NCI-H146 treated with DMSO at 0.1 percent for 48 hours (cell line): Measurements from ENCODE around the gene RNF227.
"Not testable (repeated sequence)": the region's sequence is repeated elsewhere in the genome, so short reads cannot be mapped to it uniquely, and the experiment has no call there.

Experiments used
- DNase-seq: peaks from one replicate; lab custom pipeline; 2025; ENCODE audit not compliant: unreplicated experiment; lab: John Stamatoyannopoulos, UW

Gene RNF227

DNA sequence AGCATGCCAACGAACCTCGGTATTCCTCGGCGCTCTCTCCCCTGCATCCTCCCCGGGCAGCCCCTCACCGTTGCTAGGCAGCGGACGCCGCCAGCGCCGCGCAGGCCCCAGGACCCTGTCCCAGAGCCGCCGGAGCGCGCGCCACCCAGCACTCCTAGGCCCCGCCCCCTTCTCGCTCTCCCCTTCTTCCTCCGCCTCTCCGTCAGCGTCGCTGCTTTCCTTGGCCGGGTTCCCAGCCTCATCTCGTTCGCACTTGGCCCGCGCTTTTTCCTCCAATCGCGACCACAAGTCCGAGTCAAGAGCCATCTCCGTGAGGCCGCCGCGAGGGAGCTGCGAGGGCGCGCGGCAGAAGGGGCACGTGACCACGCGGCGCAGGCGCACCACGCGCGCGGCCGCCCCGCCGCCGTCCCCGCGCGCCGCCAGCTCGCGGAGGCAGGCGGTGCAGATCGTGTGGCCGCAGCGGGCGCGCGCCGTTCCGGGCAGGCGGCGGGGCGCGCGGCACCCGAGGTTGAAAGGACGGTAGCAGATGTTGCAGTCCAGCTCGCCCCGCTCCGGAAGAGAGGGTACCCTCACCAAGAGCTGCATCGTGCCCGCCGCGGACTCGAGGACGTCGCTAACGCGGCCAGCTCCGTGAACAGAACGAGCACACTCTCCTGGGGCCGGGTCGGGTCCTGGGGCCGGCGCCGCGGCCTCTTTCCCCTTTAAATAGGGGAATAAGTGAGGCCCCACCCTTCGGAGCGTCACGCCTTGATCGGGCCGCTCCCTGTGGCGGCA lies at the start of gene RNF227:
Gene RNF227, minus strand, starts transcription at position 679 of the 774 bp plus-strand sequence. Its CDS starts 94 bp downstream, at position 585.
- peak; percentile 81 for DNase-seq

- DNase-seq: no peak
Measured at GRCh38 chr17:7961421-7961820, 45.3 kb upstream of the RNF227 start.

DNA sequence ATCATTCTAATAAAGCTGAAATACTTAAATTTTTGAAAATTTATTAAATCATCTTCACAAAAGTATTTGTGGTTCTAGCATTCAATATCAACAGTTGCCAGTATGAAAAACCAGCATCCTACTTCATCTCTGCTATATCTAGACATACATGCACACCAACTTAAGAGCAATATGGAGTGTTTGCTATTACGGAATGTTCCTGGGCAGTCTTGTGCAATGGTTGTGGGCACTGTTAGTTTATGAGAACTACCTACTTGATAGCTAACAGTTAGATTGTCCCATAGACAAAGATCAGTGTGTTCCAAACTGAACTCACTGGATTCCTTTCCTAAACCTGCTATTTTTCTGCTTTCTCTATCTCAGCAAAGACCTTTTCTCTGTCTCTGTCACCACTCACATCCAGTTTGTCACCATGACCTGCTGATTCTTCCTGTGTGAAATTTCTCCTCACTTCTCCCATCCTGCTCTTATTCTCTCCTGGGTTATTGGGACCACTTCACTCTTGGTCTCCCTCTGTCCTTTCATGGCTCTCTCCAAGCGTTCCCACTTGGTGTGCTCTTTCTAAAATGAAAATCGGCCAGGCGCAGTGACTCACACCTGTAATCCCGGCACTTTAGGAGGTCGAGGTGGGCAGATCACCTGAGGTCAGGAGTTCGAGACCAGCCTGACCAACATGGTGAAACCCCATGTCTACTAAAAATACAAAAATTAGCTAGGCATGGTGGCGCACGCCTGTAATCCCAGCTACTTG lies 43.6 kb upstream of the RNF227 start:
- DNase-seq: no peak

GRCh38 chr17:7956228-7956965 lies 40.3 kb upstream of the RNF227 start:
- no peak for DNase-seq

GRCh38 chr17:7955414-7956227 lies 39.5 kb upstream of the RNF227 start:
- DNase-seq: no peak

DNA sequence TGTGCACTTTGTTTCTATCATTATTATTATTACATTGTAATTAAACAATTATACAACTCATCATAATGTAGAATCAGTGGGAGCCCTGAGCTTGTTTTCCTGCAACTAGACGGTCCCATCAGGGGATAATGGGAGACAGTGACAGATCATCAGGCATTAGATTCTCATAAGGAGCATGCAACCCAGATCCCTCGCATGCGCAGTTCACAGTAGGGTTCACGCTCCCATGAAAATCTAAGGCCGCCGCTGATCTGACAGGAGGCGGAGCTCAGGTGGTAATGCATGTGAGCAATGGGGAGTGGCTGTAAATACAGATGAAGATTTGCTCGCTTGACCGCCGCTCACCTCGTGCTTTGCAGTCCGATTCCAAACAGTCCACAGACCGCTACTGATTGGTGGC lies 37.2 kb upstream of the RNF227 start:
- DNase-seq: not testable (repeated sequence)

DNA sequence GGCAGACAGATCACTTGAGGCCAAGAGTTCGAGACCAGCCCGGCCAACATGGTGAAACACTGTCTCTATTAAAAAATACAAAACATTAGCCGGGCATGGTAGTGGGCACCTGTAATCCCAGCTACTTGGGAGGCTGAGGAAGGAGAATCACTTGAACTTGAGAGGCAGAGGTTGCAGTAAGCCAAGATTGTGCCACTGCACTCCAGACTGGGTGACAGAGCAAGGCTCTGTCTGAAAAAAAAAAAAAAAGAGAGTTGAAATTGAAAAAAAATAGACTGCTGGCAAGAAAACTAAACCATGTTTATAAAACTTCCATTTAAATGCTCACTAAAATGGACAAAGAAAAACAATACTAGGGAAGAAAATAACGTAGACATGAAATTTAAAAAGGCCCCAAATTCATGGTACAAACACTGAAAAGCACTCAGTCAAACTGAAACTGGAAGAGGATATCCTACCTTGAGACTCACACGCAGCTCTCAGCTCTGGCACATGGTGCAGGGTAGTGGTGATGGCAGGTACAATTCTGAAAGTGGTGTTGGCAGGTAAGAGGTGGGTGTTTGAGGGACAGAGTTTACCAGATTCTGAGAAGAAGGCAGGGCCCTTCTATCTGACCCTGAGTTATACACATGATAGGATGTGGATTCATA lies 35.2 kb upstream of the RNF227 start:
- DNase-seq: no peak

- DNase-seq: no peak
Measured at GRCh38 chr17:7950578-7950977, 34.5 kb upstream of the RNF227 start.

GRCh38 chr17:7947651-7948050 lies 31.6 kb upstream of the RNF227 start:
- no peak for DNase-seq

DNA sequence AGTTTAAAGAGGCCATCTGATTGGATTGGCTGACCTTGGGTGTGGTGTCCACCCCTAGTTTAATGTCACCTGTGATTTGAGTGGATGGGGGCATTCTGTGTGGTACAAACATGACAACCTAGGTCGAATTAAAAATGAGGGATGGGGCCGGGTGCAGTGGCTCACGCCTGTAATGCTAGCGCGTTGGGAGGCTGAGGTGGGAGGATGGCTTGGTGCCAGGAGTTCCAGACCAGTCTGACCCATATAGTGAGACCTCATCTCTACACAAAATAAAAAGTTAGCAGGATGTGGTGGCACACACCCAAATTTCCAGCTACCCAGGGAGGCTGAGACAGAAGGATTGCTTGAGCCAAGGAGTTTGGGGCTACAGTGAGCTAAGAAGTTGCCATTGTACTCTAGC lies 30.4 kb upstream of the RNF227 start:
- no peak for DNase-seq

DNA sequence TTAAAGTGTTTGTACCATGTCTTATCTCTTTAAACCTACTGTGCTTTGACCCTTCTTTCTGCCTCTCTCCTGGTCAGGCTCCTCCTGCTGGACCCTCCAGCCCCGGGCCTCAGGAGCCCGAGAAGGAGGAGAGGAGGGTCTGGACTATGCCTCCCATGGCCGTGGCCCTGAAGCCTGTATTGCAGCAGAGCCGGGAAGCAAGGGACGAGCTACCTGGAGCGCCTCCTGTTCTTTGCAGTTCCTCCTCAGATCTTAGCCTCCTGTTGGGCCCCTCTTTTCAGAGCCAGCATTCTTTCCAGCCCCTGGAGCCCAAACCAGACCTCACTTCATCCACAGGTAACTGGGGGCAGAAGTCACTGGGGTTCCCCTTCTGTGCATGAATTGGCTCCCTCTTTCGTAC lies 29.6 kb upstream of the RNF227 start:
- DNase-seq: no peak

DNA sequence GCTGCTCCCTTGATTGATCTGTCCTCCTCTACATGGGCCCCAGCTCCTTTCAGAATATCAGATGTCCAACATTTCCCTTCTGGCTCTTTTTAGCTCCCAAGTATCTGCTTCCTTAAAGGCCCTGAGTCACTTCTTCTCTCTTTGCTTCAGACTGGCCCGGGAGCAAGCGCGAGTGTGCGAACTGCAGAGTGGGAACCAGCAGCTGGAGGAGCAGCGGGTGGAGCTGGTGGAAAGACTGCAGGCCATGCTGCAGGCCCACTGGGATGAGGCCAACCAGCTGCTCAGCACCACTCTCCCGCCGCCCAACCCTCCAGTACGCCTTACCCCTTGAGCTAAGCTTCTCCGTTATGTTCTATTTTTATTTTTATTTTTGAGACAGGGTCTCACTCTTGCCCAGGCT lies 28.2 kb upstream of the RNF227 start:
- no peak for DNase-seq

DNA sequence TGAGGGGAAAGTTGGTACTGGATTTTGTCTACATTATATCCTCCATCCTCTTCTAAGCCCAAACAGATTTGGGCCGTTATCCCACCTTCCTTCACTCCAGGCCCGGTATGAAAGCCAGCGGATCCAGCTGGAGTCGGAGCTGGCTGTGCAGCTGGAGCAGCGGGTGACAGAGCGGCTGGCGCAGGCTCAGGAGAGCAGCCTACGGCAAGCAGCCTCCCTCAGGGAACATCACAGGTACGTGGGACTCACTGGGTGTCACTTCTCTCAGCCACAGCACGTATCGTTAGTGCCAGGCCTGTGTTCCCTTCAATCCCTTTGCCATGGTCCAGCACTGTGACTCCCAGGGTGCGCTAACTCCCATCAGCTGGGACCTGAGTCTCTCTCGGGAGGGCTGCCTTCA lies 27.2 kb upstream of the RNF227 start:
- no peak for DNase-seq

DNA sequence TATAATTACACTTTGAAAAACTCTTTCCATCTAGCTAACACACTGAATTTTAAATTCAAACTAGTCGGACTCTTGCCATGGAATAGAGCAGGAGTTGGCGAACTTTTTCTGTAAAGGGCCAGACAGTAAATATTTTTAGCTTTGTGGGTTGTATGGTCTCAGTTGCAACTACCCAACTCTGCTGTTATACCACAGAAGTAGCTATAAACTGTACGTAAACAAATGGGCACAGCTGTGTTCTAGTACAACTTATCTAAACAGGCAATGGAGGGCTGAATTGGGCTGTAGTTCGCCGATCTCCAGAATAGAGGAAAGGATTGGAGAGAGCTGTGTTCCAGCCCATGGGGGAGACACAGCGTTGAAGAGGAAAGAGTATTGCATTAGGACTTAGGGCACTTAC lies 24.7 kb upstream of the RNF227 start:
- no peak for DNase-seq

GRCh38 chr17:7940034-7940433 lies 23.9 kb upstream of the RNF227 start:
- DNase-seq: no peak

DNA sequence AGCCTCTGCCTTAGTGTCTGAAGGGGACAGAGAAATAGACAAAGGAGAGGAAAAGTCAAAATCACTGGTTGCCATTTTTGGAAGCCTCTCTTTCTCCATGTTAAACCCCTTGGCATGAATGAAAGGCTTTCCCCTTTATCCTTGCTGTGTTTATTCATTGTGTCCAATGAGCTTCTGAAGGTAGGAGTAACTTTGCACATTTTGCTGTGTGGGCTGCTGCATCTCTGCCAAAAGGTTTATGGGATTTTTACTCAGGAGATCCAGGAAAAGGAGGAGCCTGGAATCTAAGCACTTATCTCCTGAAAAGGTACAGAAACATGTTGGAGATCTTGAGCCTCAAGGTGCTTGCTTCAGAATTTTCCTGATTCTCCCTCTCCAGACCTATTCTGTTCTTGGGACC lies 19.8 kb upstream of the RNF227 start:
- DNase-seq: no peak

GRCh38 chr17:7932949-7933348 lies 16.9 kb upstream of the RNF227 start:
- peak; percentile 26 for DNase-seq

GRCh38 chr17:7932483-7932891 lies 16.4 kb upstream of the RNF227 start:
- DNase-seq: no peak

GRCh38 chr17:7931709-7932482 lies 15.8 kb upstream of the RNF227 start, which contains the start of the genes CNTROB and TRAPPC1:
Gene CNTROB (plus strand): TSS chr17:7932206. CDS start chr17:7933080, 874 bp downstream.
Gene TRAPPC1 (minus strand): TSS chr17:7931946. CDS start chr17:7931829, 117 bp downstream.
- peak; percentile 96 for DNase-seq
